ENCODE data around the gene TRAM2. TPM values are rescaled to one million over a fixed set of nuclear protein-coding genes. Genes with fewer than 3 reads are reported as not detected.

The TRAM2 gene
- total RNA-seq, 1 experiment from 2014 or later = 21.3 TPM

DNA sequence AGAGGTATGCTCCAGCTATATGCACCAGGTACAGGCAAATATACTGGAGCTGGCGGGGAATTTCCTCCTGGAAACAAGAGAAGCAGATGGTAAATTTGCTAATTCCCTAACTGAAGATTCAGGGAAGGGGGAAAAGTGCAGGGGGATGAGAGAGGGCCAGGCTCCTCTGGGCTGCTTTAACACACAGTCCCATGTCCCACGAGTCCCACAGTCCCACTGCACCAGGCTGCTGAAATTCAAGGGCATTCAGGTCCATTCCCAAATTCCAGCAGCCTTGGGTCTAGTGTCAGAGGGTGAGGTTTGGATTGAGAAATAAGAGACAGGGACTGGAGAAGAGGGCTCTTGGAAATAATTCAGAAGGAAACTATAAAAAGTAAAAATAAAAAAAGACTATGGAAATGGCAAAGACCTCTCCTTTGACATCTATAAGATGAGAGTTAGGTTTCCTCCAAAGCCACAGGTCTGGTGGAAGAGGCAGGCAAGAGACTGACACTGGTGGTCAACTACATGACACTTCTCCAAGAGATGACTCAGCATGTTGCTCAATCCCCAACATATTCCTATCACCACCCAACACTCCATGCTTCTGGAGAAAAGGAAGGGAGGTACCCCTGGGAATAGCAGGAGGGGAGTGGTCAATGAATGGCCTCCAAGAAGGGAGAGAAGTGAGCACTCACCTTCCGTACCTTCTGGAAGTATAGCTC, 69.2 kb downstream of the TRAM2 start:
- no peaks in the 10 kb centered on the region for H3K9me2 ChIP-seq (ENCODE audit: insufficient read depth)
- RAD21 ChIA-PET (ENCODE audit: low non-redundant PET in 1 of 2, low total read pairs in 2 of 2, uncharacterized antibody in 2 of 2, unreplicated experiment in 2 of 2) = no interaction called here
- no peaks in the 10 kb centered on the region for H3K27me3 ChIP-seq (ENCODE audit: insufficient read depth, low read length)
- no peak for TF ChIP-seq SP1 (IDR thresholded peaks at IDR 0.05; ENCODE audit: low read depth)
- peak; percentile 76 for TF ChIP-seq CEBPB (IDR thresholded peaks at IDR 0.05; ENCODE audit: low read depth)
- intact Hi-C loops (cut with micrococcal nuclease) = no loop called here
- H3K4me3 ChIP-seq (replicated peaks in 1 of 2; ENCODE audit: low read depth in 1 of 2, low read length in 2 of 2) = no peak overlapping the region
- no peak overlapping the region for H3K9ac ChIP-seq (ENCODE audit: low read length)
- POLR2A ChIA-PET = no interaction called here
- no peak overlapping the region for H3K27ac ChIP-seq (ENCODE audit: low read depth, low read length)
- H4K20me1 ChIP-seq (ENCODE audit: insufficient read depth) = no peaks in the 10 kb centered on the region
- H3K4me2 ChIP-seq (ENCODE audit: low read length) = no peak overlapping the region
- CTCF ChIA-PET = no interaction called here
- no peak for ATAC-seq
- no peak overlapping the region for H2AFZ ChIP-seq (ENCODE audit: low read depth, low read length, poor library complexity, severe bottlenecking)
- BruUV-seq (replicated peaks) = no TSS peak
- H3K4me1 ChIP-seq (ENCODE audit: control insufficient read depth in 1 of 2, insufficient read depth in 2 of 2, low read length in 2 of 2) = peaks cover 34 to 60% of the 10 kb centered on the region in 2 experiments
- no peaks in the 10 kb centered on the region for H3K9me3 ChIP-seq (ENCODE audit: control insufficient read depth in 1 of 2, insufficient read depth in 1 of 2, low read depth in 1 of 2, low read length in 2 of 2)
- no peaks in the 10 kb centered on the region for H3K79me2 ChIP-seq (ENCODE audit: insufficient read depth, low read length)
- H3K36me3 ChIP-seq (ENCODE audit: control insufficient read depth in 1 of 2, insufficient read depth in 2 of 2, low read length in 2 of 2) = peaks cover 0 to 7% of the 10 kb centered on the region in 2 experiments; a peak in 1 of 4 replicates
- no peak for DNase-seq (ENCODE audit: low read depth, low spot score)

DNA sequence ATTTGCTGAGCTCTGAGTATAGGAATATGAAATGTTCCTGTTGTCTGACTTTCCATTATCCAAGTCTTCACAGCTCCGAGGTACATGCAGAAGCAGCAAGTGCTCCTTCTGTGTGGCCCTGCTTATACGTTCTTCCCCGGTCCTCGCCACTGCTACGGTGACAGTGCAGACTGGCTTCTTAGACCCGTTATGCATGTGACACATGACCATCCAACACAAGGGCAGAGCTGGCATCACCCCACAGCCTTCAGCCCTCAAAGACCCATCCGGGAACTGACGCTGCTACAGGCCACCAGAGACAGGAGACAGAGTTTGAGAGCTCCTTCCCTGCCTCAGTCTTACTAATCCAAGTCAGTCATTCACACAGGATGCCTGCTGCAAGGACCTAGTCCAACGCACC, 70.4 kb downstream of the TRAM2 start:
- peaks cover 3 to 15% of the 10 kb centered on the region in 2 experiments; a peak in 2 of 4 replicates for H3K36me3 ChIP-seq (ENCODE audit: control insufficient read depth in 1 of 2, insufficient read depth in 2 of 2, low read length in 2 of 2)
- DNase-seq (ENCODE audit: low read depth, low spot score) = no peak
- H3K9me2 ChIP-seq (ENCODE audit: insufficient read depth) = no peaks in the 10 kb centered on the region
- no TSS peak for BruUV-seq (replicated peaks)
- no peak overlapping the region for H3K27ac ChIP-seq (ENCODE audit: low read depth, low read length)
- H3K4me2 ChIP-seq (ENCODE audit: low read length) = no peak overlapping the region
- no peak for ATAC-seq
- intact Hi-C loops (cut with micrococcal nuclease) = no loop called here
- POLR2A ChIA-PET = no interaction called here
- RAD21 ChIA-PET (ENCODE audit: low non-redundant PET in 1 of 2, low total read pairs in 2 of 2, uncharacterized antibody in 2 of 2, unreplicated experiment in 2 of 2) = no interaction called here
- H3K4me3 ChIP-seq (replicated peaks in 1 of 2; ENCODE audit: low read depth in 1 of 2, low read length in 2 of 2) = no peak overlapping the region
- H4K20me1 ChIP-seq (ENCODE audit: insufficient read depth) = no peaks in the 10 kb centered on the region
- H2AFZ ChIP-seq (ENCODE audit: low read depth, low read length, poor library complexity, severe bottlenecking) = no peak overlapping the region
- CTCF ChIA-PET = no interaction called here
- H3K9ac ChIP-seq (ENCODE audit: low read length) = no peak overlapping the region
- no peaks in the 10 kb centered on the region for H3K9me3 ChIP-seq (ENCODE audit: control insufficient read depth in 1 of 2, insufficient read depth in 1 of 2, low read depth in 1 of 2, low read length in 2 of 2)
- no peaks in the 10 kb centered on the region for H3K79me2 ChIP-seq (ENCODE audit: insufficient read depth, low read length)
- peaks cover 27 to 52% of the 10 kb centered on the region in 2 experiments for H3K4me1 ChIP-seq (ENCODE audit: control insufficient read depth in 1 of 2, insufficient read depth in 2 of 2, low read length in 2 of 2)
- no peak for TF ChIP-seq ELF1 (IDR thresholded peaks at IDR 0.05; ENCODE audit: borderline replicate concordance, low read depth)
- TF ChIP-seq SIN3A (IDR thresholded peaks at IDR 0.05; ENCODE audit: low read depth) = no peak
- no peak for TF ChIP-seq RAD21 (IDR thresholded peaks at IDR 0.05; ENCODE audit: low read depth)
- TF ChIP-seq, protein P1, sequence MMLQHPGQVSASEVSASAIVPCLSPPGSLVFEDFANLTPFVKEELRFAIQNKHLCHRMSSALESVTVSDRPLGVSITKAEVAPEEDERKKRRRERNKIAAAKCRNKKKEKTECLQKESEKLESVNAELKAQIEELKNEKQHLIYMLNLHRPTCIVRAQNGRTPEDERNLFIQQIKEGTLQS (IDR thresholded peaks at IDR 0.05) = no peak
- TF ChIP-seq TCF7L2 (IDR thresholded peaks at IDR 0.05; ENCODE audit: borderline replicate concordance, extremely low read depth, insufficient read depth, insufficient read length) = no peak
- TF ChIP-seq POLR2AphosphoS5 (IDR thresholded peaks at IDR 0.05; ENCODE audit: low read depth, low read length) = no peak
- TF ChIP-seq SP1 (IDR thresholded peaks at IDR 0.05; ENCODE audit: low read depth) = no peak
- TF ChIP-seq JUND (IDR thresholded peaks at IDR 0.05) = no peak
- no peak for TF ChIP-seq EZH2phosphoT487 (IDR thresholded peaks at IDR 0.05; ENCODE audit: borderline replicate concordance)
- no peaks in the 10 kb centered on the region for H3K27me3 ChIP-seq (ENCODE audit: insufficient read depth, low read length)
